DND-41 (cell line): ENCODE results near the gene P2RY2.

Experiments used
- ATAC-seq: fragments of 200-7000 bp; cut with Tn5 transposase; 3 replicates; pipeline ENCODE4 v1.9.1; 2021; ENCODE audit warnings: low read depth; ENCODE audit not compliant: insufficient read depth
- DNase-seq: peaks from one replicate; pipeline ENCODE4 v3.0.0-alpha.2; 2020
- H2AFZ ChIP-seq: 2 replicates; pipeline ENCODE4 v1.6.0; 2012; ENCODE audit warnings: low read depth, low read length
- H3K27ac ChIP-seq: 2 replicates; pipeline ENCODE4 v1.5.1; 2012; ENCODE audit warnings: low read length, inconsistent platforms
- H3K27me3 ChIP-seq: fragments of 200-600 bp; sonication (generic); 2 replicates; pipeline ENCODE4 v1.6.0; 2012; ENCODE audit warnings: low read length, mild to moderate bottlenecking, inconsistent platforms; ENCODE audit not compliant: insufficient read depth, poor library complexity
- H3K36me3 ChIP-seq: 2 replicates; pipeline ENCODE4 v1.5.1; 2012; ENCODE audit warnings: low read length, inconsistent platforms; ENCODE audit not compliant: insufficient read depth
- H3K4me1 ChIP-seq: 2 replicates; pipeline ENCODE4 v1.5.1; 2012; ENCODE audit warnings: mild to moderate bottlenecking, low read length; ENCODE audit not compliant: insufficient read depth
- H3K4me2 ChIP-seq: 2 replicates; pipeline ENCODE4 v1.6.0; 2012; ENCODE audit warnings: mild to moderate bottlenecking, moderate library complexity, low read length, inconsistent platforms; ENCODE audit not compliant: insufficient read depth
- H3K4me3 ChIP-seq, 2 experiments: fragments of 200-600 bp in 1 of 2; shearing (Covaris generic) in 1 of 2; 2 replicates each; pipeline ENCODE4 v1.5.1; 2012 to 2016; ENCODE audit warnings: inconsistent platforms in 2 of 2, low read length in 2 of 2, mild to moderate bottlenecking in 2 of 2, low read depth in 1 of 2, moderate library complexity in 1 of 2
- H3K79me2 ChIP-seq: 2 replicates; pipeline ENCODE4 v1.6.0; 2012; ENCODE audit warnings: low read length, inconsistent platforms; ENCODE audit not compliant: insufficient read depth
- H3K9ac ChIP-seq: 2 replicates; pipeline ENCODE4 v1.6.0; 2012; ENCODE audit warnings: low read depth, mild to moderate bottlenecking, inconsistent platforms, low read length, moderate library complexity
- H3K9me3 ChIP-seq: 2 replicates; pipeline ENCODE4 v1.5.1; 2012; ENCODE audit warnings: low read length, moderate library complexity, mild to moderate bottlenecking, inconsistent platforms; ENCODE audit not compliant: insufficient read depth, severe bottlenecking
- H4K20me1 ChIP-seq: 2 replicates; pipeline ENCODE4 v1.6.0; 2012; ENCODE audit warnings: low read length; ENCODE audit not compliant: insufficient read depth
- CTCF ChIP-seq: IDR thresholded peaks from 2 replicates; pipeline ENCODE4 v1.5.1; 2012; ENCODE audit warnings: borderline replicate concordance, low read length, moderate library complexity, mild to moderate bottlenecking; ENCODE audit not compliant: poor library complexity, severe bottlenecking; ENCODE audit errors: extremely low read depth
- EZH2 ChIP-seq: IDR thresholded peaks from 3 replicates; pipeline ENCODE4 v1.6.1; 2012; ENCODE audit warnings: borderline replicate concordance, low read depth, mild to moderate bottlenecking, moderate library complexity, low read length, inconsistent platforms; ENCODE audit not compliant: severe bottlenecking

P2RY2 gene

GRCh38 chr11:73265853-73266645 is 48.0 kb downstream of the P2RY2 start:
- Histone ChIP-seq H3K27ac (no peak overlapping the region), H3K9ac (no peak overlapping the region), H3K4me3 (no peak overlapping the region), H3K27me3 (peaks cover 19% of the 10 kb centered on the region), H3K4me2 (no peak overlapping the region), H3K36me3 (no peaks in the 10 kb centered on the region), H3K9me3 (no peaks in the 10 kb centered on the region), H4K20me1 (no peaks in the 10 kb centered on the region), H3K4me1 (no peaks in the 10 kb centered on the region), H3K79me2 (no peaks in the 10 kb centered on the region), H2AFZ (no peak overlapping the region)
- DNase-seq (no peak), ATAC-seq (no peak)
- no peak for TF ChIP-seq CTCF
- no peak for TF ChIP-seq EZH2

GRCh38 chr11:73266646-73267020 is 48.6 kb downstream of the P2RY2 start:
- H3K27ac ChIP-seq, result no peak overlapping the region
- no peak overlapping the region for H2AFZ ChIP-seq
- H3K36me3 ChIP-seq, result no peaks in the 10 kb centered on the region
- no peak overlapping the region for H3K4me2 ChIP-seq
- H3K4me1 ChIP-seq, result no peaks in the 10 kb centered on the region
- H3K27me3 ChIP-seq, result peaks cover 19% of the 10 kb centered on the region
- no peaks in the 10 kb centered on the region for H3K79me2 ChIP-seq
- H3K9ac ChIP-seq, result no peak overlapping the region
- no peak overlapping the region for H3K4me3 ChIP-seq
- DNase-seq (no peak), ATAC-seq (no peak)
- no peaks in the 10 kb centered on the region for H4K20me1 ChIP-seq
- TF ChIP-seq EZH2 (no peak), CTCF (no peak)
- H3K9me3 ChIP-seq, result no peaks in the 10 kb centered on the region

GRCh38 chr11:73267122-73267846 is 49.2 kb downstream of the P2RY2 start:
- no peak overlapping the region for H2AFZ ChIP-seq
- TF ChIP-seq EZH2 (no peak), CTCF (no peak)
- no peak overlapping the region for H3K9ac ChIP-seq
- H3K27me3 ChIP-seq, result peaks cover 19% of the 10 kb centered on the region
- H3K36me3 ChIP-seq, result no peaks in the 10 kb centered on the region
- H3K4me3 ChIP-seq, result no peak overlapping the region
- ATAC-seq (no peak), DNase-seq (no peak)
- no peak overlapping the region for H3K27ac ChIP-seq
- no peaks in the 10 kb centered on the region for H4K20me1 ChIP-seq
- H3K79me2 ChIP-seq, result no peaks in the 10 kb centered on the region
- no peak overlapping the region for H3K4me2 ChIP-seq
- no peaks in the 10 kb centered on the region for H3K4me1 ChIP-seq
- H3K9me3 ChIP-seq, result no peaks in the 10 kb centered on the region
